Liver (tissue), 9 donors: ENCODE results near the gene PSMB11. TPM values are rescaled to one million over a fixed set of nuclear protein-coding genes. Genes with fewer than 3 reads are reported as not detected.

ENCODE experiments used
- DNase-seq: peaks from one replicate; pipeline ENCODE4 v3.0.0-alpha.2; 2017; ENCODE audit warnings: low spot score
- H3K27ac ChIP-seq, 2 donors: one replicate each; pipeline ENCODE4 v1.7.0; 2013; ENCODE audit warnings: inconsistent platforms in 2 of 2, low read length in 2 of 2, control low read depth in 1 of 2, low read depth in 1 of 2, mild to moderate bottlenecking in 1 of 2
- H3K27me3 ChIP-seq, 4 donors: one replicate each; pipeline versions ENCODE4 v1.6.1 to v1.7.0; 2013; ENCODE audit warnings: low read length in 3 of 4, inconsistent platforms in 1 of 4, mild to moderate bottlenecking in 1 of 4, moderate library complexity in 1 of 4; ENCODE audit not compliant: control insufficient read depth in 4 of 4, insufficient read depth in 4 of 4
- H3K36me3 ChIP-seq, 4 donors: one replicate each; pipeline versions ENCODE4 v1.6.1 to v1.7.0; 2013; ENCODE audit warnings: low read length in 3 of 4, mild to moderate bottlenecking in 3 of 4, low read depth in 1 of 4, moderate library complexity in 1 of 4; ENCODE audit not compliant: control insufficient read depth in 4 of 4, insufficient read depth in 3 of 4
- H3K4me1 ChIP-seq, 4 donors: one replicate each; pipeline versions ENCODE4 v1.6.1 to v1.7.0; 2013; ENCODE audit warnings: low read length in 3 of 4, mild to moderate bottlenecking in 3 of 4, moderate library complexity in 1 of 4; ENCODE audit not compliant: control insufficient read depth in 4 of 4, insufficient read depth in 4 of 4
- H3K4me3 ChIP-seq, 3 donors: one replicate each; pipeline versions ENCODE4 v1.6.1 to v1.7.0; 2013; ENCODE audit warnings: low read length in 3 of 3, control low read depth in 1 of 3, low read depth in 1 of 3, mild to moderate bottlenecking in 1 of 3
- H3K9ac ChIP-seq, 2 donors: one replicate each; pipeline ENCODE4 v1.7.0; 2013; ENCODE audit warnings: low read length in 2 of 2, mild to moderate bottlenecking in 2 of 2, moderate library complexity in 2 of 2, control low read depth in 1 of 2, low read depth in 1 of 2
- H3K9me3 ChIP-seq, 4 donors: one replicate each; pipeline versions ENCODE4 v1.6.1 to v1.7.0; 2013; ENCODE audit warnings: low read length in 3 of 4; ENCODE audit not compliant: control insufficient read depth in 4 of 4
- ATF3 ChIP-seq: IDR thresholded peaks from 2 replicates; pipeline ENCODE4 v1.6.1; 2016; ENCODE audit warnings: antibody characterized with exemption
- FOXA1 ChIP-seq: IDR thresholded peaks from 2 replicates; pipeline ENCODE4 v1.6.1; 2016; ENCODE audit warnings: antibody characterized with exemption
- GABPA ChIP-seq, 2 donors: IDR thresholded peaks in 1 of 2; conservative IDR thresholded peaks in 1 of 2; 2 replicates each; pipeline ENCODE4 v1.6.1; 2016; ENCODE audit warnings: antibody characterized with exemption in 2 of 2, mild to moderate bottlenecking in 1 of 2, moderate library complexity in 1 of 2
- HNF4G ChIP-seq: IDR thresholded peaks from 2 replicates; pipeline ENCODE4 v1.6.1; 2016; ENCODE audit warnings: antibody characterized with exemption
- JUND ChIP-seq, 2 donors: IDR thresholded peaks; 2 replicates each; pipeline ENCODE4 v1.6.1; 2016; ENCODE audit warnings: antibody characterized with exemption in 2 of 2
- RAD21 ChIP-seq, 2 donors: IDR thresholded peaks; 2 replicates each; pipeline ENCODE4 v1.6.1; 2016; ENCODE audit warnings: antibody characterized with exemption in 2 of 2, mild to moderate bottlenecking in 2 of 2
- RXRA ChIP-seq, 2 donors: IDR thresholded peaks; 2 replicates each; pipeline ENCODE4 v1.6.1; 2017 to 2018; ENCODE audit warnings: antibody characterized with exemption in 2 of 2, mild to moderate bottlenecking in 1 of 2
- SP1 ChIP-seq: IDR thresholded peaks from 2 replicates; pipeline ENCODE4 v1.6.1; 2018; ENCODE audit warnings: antibody characterized with exemption, mild to moderate bottlenecking
- TAF1 ChIP-seq: conservative IDR thresholded peaks from 2 replicates; pipeline ENCODE4 v1.6.1; 2016; ENCODE audit warnings: antibody characterized with exemption, mild to moderate bottlenecking
- YY1 ChIP-seq: IDR thresholded peaks from 2 replicates; pipeline ENCODE4 v1.6.1; 2016; ENCODE audit warnings: antibody characterized with exemption, mild to moderate bottlenecking
- ZBTB33 ChIP-seq: IDR thresholded peaks from 2 replicates; pipeline ENCODE4 v1.6.1; 2016; ENCODE audit warnings: antibody characterized with exemption
- WGBS: extraction: QIAGEN DNeasy Blood & Tissue Kit; methylation state at CpG from one replicate; pipeline ENCODE4 v1.1.7; 2013; 5-methylcytosine and 5-hydroxymethylcytosine counted together
- polyA plus RNA-seq, 2 donors: library from polyadenylated mRNA; stranded (reverse) in 1 of 2; unstranded in 1 of 2; fragments of 200-250 nt in 1 of 2; fragments of >200 nt in 1 of 2; fragmentation: Nextera tagmentation in 1 of 2; extraction: Ambion mirVana in 1 of 2; gene quantifications; one replicate each; pipeline versions ENCODE4 v1.2.1 to v1.2.3, GENCODE V29; 2013 to 2015
- total RNA-seq, 2 donors: library from RNA; depleted of rRNA; stranded (reverse); fragments of >200 nt; gene quantifications; one replicate each; pipeline ENCODE4 v1.2.3, GENCODE V29; 2014
- TF ChIP-seq, protein P1 (sequence below): IDR thresholded peaks from 2 replicates; pipeline ENCODE4 v1.6.1; 2016; ENCODE audit warnings: antibody characterized with exemption, mild to moderate bottlenecking
- TF ChIP-seq, protein P2 (sequence below): fragments of 150-350 bp; IDR thresholded peaks from 2 replicates; pipeline ENCODE4 v1.5.1; 2017; ENCODE audit warnings: improper control_type of control experiment, low read depth, low read length; ENCODE audit not compliant: missing input control
- donor health status: healthy.
- donor health status: healthy.
- donor health status: healthy.
- donor health status: healthy.
- donor health status: healthy.

PSMB11 gene
- total and polyA plus RNA-seq, 4 donors: not detected

GRCh38 chr14:23034498-23035302 is 7.3 kb upstream of the PSMB11 start, which contains the start of gene PSMB5 (continued):
- peak in 1 of 2 donors; percentile 38 for TF ChIP-seq JUND (IDR thresholded peaks at IDR 0.05)

GRCh38 chr14:23035303-23036144 is 6.5 kb upstream of the PSMB11 start:
- Histone ChIP-seq H3K4me3 (peak overlapping the region in 2 of 3 donors; percentile 83 to 91), H3K27ac (peak overlapping the region; percentile 91 to 95), H3K4me1 (peaks cover 5 to 12% (median 8%) of the 10 kb centered on the region in 4 donors), H3K27me3 (no peaks in the 10 kb centered on the region), H3K36me3 (peaks cover 6 to 16% (median 12%) of the 10 kb centered on the region in 4 donors), H3K9ac (no peak overlapping the region), H3K9me3 (no peaks in the 10 kb centered on the region)
- DNase-seq: no peak
- WGBS: 72% methylated on average over 14 of the region's 14 CpGs
- no peak for TF ChIP-seq FOXA1
- no peak for TF ChIP-seq GABPA (IDR thresholded peaks at IDR 0.05 in 1 of 2, conservative IDR thresholded peaks at IDR 0.05 in 1 of 2)
- TF ChIP-seq, protein P1, sequence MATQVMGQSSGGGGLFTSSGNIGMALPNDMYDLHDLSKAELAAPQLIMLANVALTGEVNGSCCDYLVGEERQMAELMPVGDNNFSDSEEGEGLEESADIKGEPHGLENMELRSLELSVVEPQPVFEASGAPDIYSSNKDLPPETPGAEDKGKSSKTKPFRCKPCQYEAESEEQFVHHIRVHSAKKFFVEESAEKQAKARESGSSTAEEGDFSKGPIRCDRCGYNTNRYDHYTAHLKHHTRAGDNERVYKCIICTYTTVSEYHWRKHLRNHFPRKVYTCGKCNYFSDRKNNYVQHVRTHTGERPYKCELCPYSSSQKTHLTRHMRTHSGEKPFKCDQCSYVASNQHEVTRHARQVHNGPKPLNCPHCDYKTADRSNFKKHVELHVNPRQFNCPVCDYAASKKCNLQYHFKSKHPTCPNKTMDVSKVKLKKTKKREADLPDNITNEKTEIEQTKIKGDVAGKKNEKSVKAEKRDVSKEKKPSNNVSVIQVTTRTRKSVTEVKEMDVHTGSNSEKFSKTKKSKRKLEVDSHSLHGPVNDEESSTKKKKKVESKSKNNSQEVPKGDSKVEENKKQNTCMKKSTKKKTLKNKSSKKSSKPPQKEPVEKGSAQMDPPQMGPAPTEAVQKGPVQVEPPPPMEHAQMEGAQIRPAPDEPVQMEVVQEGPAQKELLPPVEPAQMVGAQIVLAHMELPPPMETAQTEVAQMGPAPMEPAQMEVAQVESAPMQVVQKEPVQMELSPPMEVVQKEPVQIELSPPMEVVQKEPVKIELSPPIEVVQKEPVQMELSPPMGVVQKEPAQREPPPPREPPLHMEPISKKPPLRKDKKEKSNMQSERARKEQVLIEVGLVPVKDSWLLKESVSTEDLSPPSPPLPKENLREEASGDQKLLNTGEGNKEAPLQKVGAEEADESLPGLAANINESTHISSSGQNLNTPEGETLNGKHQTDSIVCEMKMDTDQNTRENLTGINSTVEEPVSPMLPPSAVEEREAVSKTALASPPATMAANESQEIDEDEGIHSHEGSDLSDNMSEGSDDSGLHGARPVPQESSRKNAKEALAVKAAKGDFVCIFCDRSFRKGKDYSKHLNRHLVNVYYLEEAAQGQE: no peak
- no peak for TF ChIP-seq ATF3
- no peak for TF ChIP-seq HNF4G
- TF ChIP-seq SP1: no peak
- no peak for TF ChIP-seq TAF1
- TF ChIP-seq RAD21 (IDR thresholded peaks at IDR 0.05): no peak
- TF ChIP-seq, protein P2, sequence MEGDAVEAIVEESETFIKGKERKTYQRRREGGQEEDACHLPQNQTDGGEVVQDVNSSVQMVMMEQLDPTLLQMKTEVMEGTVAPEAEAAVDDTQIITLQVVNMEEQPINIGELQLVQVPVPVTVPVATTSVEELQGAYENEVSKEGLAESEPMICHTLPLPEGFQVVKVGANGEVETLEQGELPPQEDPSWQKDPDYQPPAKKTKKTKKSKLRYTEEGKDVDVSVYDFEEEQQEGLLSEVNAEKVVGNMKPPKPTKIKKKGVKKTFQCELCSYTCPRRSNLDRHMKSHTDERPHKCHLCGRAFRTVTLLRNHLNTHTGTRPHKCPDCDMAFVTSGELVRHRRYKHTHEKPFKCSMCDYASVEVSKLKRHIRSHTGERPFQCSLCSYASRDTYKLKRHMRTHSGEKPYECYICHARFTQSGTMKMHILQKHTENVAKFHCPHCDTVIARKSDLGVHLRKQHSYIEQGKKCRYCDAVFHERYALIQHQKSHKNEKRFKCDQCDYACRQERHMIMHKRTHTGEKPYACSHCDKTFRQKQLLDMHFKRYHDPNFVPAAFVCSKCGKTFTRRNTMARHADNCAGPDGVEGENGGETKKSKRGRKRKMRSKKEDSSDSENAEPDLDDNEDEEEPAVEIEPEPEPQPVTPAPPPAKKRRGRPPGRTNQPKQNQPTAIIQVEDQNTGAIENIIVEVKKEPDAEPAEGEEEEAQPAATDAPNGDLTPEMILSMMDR: peak; percentile 22
- TF ChIP-seq ZBTB33: no peak
- TF ChIP-seq RXRA (IDR thresholded peaks at IDR 0.05): no peak
- TF ChIP-seq YY1: peak; percentile 77
